ENCODE data around the gene SH2D5. TPM values are rescaled to one million over a fixed set of nuclear protein-coding genes. Genes with fewer than 3 reads are reported as not detected.

SH2D5 gene
- polyA plus RNA-seq, 1 experiment, result 4.9 TPM

DNA sequence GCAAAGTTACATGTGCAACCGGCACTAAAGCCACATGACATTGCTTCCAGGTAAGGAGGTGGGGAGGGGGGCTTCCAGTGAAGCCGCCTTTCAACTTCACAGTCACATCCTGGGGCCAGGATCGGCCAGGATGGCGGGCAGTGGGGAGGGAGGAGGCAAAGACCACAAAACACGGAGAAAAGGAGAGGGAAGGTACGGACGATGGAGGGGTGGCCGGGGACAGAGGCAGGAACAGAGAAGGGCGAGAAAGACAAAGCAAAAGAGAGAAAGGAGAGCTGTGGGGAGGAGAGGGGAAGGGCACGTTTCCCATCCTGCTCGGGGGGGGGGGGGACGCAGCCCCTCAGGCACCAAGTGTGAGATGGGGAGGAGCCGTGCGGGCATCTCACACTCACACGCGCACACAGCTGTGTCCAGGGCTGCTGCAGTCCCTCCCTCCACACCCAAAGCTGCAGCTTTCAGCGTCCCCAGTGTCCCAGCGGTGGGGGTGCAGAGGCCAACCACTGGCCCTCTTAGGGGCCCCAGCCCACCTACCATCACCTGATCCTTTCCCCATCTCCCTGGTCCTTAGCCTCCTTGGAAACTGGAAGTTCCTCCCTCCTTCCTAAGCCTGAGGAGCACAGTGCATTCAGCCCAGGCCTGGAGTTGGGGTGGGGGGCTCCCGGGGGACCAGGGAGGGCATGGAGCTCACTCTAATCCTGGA is 2.4 kb downstream of the SH2D5 start:
- ChIA-PET CTCF (no interaction called here), POLR2A (interaction anchor here (0.6 to 2.4 kb wide), 3 partner anchors 33 to 113 kb away, joined by 4 to 9 read pairs (median 7); partner anchors contain the start of gene HP1BP3)
- H3K27ac ChIP-seq (ENCODE audit: low read depth, low read length), result no peak overlapping the region
- no peak for DNase-seq (ENCODE audit: low read depth, low spot score)
- H3K9me3 ChIP-seq (ENCODE audit: control insufficient read depth, insufficient read depth, low read length), result peaks cover 8% of the 10 kb centered on the region; the same call in 1 of the 2 replicates
- no peak for TF ChIP-seq CTCF (IDR thresholded peaks at IDR 0.05; ENCODE audit: low read depth, low read length)
- no peaks in the 10 kb centered on the region for H3K27me3 ChIP-seq (ENCODE audit: control insufficient read depth, insufficient read depth, low read length)
- peak overlapping the region; percentile 68 for H3K4me3 ChIP-seq (ENCODE audit: low read depth, low read length)

DNA sequence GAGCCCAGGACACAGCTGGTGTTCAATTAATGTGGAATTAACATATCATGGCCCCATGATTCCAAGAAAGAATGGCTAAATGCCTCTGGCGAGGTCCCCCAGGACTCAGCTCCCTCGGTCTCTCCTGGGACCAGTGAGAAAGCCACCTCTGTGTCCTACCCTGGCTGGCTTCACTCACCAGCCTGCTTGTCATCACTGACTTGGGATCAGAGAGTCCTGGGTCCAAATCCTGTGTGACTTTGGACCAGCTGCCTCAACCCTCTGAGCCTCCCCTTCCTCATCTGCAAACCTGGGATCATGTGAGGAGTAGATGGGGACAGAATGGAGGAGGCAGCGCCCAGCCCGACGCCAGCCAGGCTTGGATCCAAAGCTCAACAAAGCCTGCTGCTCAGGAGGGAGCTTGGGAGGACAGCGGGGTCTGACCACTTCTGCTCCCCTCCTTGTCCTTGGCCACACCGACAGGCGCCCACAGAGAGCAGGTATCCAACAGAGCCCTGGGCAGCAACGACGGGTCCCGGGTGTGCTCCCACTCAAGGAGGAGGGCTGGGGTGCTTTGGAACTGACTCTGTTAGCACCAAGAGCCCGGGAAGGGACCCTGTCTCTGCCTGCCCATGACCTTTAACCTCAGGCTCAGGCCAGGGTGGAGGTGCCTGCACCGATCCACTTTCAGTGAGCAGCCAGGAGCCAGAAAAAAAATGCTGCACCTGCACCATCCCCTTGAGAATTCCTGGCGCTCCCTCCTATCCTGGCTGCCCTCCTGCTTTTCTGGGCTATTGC is 3.2 kb downstream of the SH2D5 start:
- no peak overlapping the region for H3K27ac ChIP-seq (ENCODE audit: low read depth, low read length)
- H3K27me3 ChIP-seq (ENCODE audit: control insufficient read depth, insufficient read depth, low read length), result no peaks in the 10 kb centered on the region
- no peak overlapping the region for H3K4me3 ChIP-seq (ENCODE audit: low read depth, low read length)
- POLR2A ChIA-PET, result interaction anchor here (2.7 kb wide), 1 partner anchor 32 kb away, joined by 8 read pairs; no protein-coding TSS in a partner anchor
- peaks cover 8% of the 10 kb centered on the region; the same call in 1 of the 2 replicates for H3K9me3 ChIP-seq (ENCODE audit: control insufficient read depth, insufficient read depth, low read length)
- DNase-seq (ENCODE audit: low read depth, low spot score), result no peak
- CTCF ChIA-PET, result no interaction called here
- no peak for TF ChIP-seq CTCF (IDR thresholded peaks at IDR 0.05; ENCODE audit: low read depth, low read length)

DNA sequence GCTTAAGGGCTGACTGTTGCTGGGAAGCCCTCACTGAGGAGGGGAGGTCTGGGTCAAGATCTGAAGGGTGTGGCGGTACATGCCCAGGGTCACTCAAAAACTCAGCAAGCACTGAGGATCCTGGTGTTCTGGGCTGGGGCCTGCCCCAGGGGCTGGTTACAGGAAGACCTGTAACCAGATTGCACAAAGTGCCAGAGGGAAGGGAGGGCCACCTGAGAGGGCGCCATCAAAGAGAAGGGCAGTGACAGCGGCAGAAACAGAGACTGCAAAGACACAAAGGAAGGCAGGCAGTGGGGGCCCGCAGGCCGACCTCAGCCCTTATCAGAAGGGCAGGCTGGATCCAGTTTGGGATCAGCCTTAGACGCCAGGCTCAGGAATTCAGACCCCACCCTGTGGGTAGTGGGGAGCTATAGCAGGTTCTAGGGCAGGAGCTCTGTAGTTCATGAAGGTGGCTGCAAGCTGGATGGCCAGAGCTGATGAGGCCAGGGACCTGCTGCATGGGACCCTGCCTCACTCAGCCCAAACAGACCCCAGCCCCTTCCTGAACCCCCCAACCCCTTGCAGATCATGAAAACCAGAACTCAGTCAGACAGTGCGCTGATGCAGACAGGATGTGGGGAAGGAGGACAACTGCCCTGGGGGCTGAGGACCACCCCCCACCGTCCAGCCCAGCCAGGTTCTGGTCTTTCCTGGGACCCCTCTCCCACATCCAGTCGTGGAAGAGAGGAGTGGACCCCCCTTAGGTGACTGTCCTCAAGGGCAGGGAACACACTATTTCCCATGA is 3.9 kb downstream of the SH2D5 start:
- TF ChIP-seq CTCF (IDR thresholded peaks at IDR 0.05; ENCODE audit: low read depth, low read length), result no peak
- H3K27ac ChIP-seq (ENCODE audit: low read depth, low read length), result no peak overlapping the region
- no peaks in the 10 kb centered on the region for H3K27me3 ChIP-seq (ENCODE audit: control insufficient read depth, insufficient read depth, low read length)
- ChIA-PET CTCF (no interaction called here), POLR2A (interaction anchor here (2.7 kb wide), 1 partner anchor 32 kb away, joined by 8 read pairs; no protein-coding TSS in a partner anchor)
- DNase-seq (ENCODE audit: low read depth, low spot score), result no peak
- H3K4me3 ChIP-seq (ENCODE audit: low read depth, low read length), result no peak overlapping the region
- H3K9me3 ChIP-seq (ENCODE audit: control insufficient read depth, insufficient read depth, low read length), result peaks cover 8% of the 10 kb centered on the region; the same call in 1 of the 2 replicates

- peaks cover 8% of the 10 kb centered on the region; the same call in 1 of the 2 replicates for H3K9me3 ChIP-seq (ENCODE audit: control insufficient read depth, insufficient read depth, low read length)
- no peak for DNase-seq (ENCODE audit: low read depth, low spot score)
- ChIA-PET POLR2A (interaction anchor here (2.7 kb wide), 1 partner anchor 31 kb away, joined by 8 read pairs; no protein-coding TSS in a partner anchor), CTCF (no interaction called here)
- TF ChIP-seq CTCF (IDR thresholded peaks at IDR 0.05; ENCODE audit: low read depth, low read length), result no peak
- no peak overlapping the region for H3K4me3 ChIP-seq (ENCODE audit: low read depth, low read length)
- no peak overlapping the region for H3K27ac ChIP-seq (ENCODE audit: low read depth, low read length)
- H3K27me3 ChIP-seq (ENCODE audit: control insufficient read depth, insufficient read depth, low read length), result no peaks in the 10 kb centered on the region
Measured at GRCh38 chr1:20727746-20728316, 4.7 kb downstream of the SH2D5 start.
